Fibroblast of skin of right biceps (primary cell): ENCODE measurements around the gene GTSE1.
"Not testable (repeated sequence)": the region's sequence is repeated elsewhere in the genome, so short reads cannot be mapped to it uniquely, and the experiment has no call there.

Source experiments
- DNase-seq: peaks from one replicate; pipeline ENCODE4 v3.0.0-alpha.2; 2013

GTSE1 gene, protein sequence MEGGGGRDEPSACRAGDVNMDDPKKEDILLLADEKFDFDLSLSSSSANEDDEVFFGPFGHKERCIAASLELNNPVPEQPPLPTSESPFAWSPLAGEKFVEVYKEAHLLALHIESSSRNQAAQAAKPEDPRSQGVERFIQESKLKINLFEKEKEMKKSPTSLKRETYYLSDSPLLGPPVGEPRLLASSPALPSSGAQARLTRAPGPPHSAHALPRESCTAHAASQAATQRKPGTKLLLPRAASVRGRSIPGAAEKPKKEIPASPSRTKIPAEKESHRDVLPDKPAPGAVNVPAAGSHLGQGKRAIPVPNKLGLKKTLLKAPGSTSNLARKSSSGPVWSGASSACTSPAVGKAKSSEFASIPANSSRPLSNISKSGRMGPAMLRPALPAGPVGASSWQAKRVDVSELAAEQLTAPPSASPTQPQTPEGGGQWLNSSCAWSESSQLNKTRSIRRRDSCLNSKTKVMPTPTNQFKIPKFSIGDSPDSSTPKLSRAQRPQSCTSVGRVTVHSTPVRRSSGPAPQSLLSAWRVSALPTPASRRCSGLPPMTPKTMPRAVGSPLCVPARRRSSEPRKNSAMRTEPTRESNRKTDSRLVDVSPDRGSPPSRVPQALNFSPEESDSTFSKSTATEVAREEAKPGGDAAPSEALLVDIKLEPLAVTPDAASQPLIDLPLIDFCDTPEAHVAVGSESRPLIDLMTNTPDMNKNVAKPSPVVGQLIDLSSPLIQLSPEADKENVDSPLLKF

DNA sequence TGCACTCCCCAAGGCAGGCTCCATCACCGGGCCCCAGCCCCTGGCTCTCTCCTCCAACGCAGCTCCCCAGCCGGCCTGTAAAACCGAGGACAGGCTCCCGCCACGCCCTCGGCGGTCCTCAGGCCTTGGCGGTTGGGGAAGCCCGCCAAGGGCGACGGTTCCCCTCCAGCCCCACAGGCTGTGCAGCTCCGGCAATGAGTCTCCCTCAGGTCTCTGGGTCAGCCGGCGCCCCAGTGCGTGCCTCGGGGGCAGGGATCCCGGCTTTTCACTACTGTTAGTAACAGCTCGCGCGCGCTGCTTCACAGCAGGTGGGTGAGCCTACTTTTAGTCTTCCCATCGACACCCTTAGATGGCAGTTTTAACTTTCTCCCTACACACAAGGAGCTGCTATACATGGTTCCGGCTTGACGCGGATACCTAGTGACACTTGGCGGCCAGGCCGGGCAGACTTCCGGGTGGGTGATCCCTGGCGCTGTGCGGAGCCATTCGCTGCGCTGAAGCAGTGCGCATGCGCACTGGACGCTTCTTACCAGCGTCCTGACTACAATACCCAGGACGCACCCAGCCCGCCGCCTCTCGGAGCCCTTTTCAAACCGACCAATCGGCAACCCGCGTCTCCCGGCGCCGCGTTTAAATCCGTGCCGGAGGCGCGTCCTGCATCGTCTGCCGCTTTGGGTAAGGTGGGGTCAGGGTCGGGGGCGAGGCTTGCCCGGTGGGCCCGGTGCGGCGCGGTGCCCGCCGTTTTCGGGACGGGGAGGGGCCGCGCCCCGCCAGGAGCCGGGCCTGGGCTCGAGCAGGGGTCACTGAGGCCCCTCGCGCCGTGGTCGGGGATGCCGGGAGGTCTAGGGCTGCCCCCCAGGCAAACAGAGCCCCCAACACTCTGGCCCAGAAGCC, at the start of gene GTSE1:
Gene GTSE1 (plus strand): TSS at position 614 of the 894 bp plus-strand sequence. CDS start 531 bp downstream, outside the sequence.
- DNase-seq, result peak; percentile 98

DNA sequence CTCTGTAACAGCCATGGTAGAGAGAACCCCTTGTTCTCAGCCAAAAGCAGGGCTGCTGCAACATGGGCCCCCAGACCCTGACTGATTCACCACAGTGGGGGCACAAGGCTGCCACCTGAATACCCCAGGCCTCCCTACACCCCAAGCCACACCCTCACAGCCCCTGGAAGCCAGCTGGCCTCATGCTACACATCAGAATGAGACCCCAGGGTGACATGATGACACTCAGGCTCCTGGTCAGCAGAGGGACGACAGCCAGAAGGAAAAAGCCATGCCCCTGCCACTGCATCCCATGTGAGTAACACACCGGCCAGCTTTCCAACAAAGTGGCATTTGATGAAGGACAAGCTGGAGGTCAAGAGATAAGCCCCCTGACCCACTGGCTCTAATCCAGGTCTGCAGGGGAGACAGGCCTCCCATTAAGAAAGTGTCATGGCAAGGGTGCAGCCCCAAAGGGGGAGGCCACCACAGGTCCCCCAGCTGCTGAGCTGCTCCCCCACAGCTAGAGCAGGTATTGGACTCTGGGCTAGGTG, 49.2 kb upstream of the GTSE1 start:
- DNase-seq, result no peak

DNA sequence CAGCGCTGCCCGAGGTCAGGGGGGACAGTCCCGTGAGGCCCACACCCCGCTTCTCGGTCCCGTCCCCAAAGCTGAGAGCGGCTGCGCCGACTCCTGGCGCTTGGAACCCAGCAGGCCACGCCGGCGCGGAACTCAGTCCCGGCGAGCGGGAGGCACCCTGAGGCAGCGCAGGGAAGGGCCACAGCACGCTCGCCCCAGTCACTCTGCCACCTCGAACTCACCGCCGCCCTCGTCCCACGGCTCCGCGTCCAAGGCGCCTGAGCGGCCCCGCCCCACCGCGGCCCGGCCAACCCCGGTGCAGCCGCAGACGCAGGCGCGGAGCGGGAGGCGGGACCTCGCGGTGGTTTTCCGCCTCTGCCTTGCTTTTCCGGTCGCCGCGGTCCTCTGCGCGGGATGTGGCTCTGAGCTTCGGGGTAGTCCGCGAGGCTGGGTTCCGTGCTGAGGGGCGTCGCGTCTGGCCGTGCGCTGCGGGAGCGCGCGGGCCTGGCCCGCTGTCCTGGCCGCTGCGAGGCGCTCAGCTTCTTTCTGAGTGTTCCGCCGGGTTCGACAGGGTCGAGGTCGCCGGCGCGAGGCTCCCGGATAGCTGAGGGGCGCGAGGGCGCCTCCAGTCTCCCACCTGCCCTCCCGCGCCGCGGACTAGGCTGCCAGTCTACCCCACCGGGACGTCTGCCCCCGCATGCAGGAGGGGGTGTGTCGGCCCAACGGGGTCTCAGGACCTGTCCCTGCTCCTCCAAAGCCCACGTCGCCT, 46.5 kb upstream of the GTSE1 start, which contains the start of gene CDPF1:
Gene CDPF1 (minus strand): TSS at position 259 of the 748 bp plus-strand sequence. CDS start 2,009 bp downstream, outside the sequence.
- DNase-seq, result peak; percentile 88

DNA sequence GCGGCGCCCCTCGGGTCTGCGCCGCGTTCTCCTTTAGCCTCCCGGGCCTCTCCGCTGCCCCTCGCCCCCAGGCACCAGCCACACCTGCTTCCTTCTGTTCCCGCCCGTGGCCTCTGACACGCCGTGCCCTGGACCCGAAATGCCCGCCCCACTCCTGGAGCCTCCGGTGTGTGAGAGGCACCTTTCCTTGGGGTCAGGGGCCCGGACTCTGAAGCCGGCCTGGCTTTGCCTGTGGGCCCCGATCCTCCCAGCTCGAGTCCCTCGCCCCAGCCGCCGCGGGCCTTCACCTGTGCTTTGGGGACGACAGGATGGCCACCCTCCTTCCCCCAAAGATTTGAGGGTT, 45.9 kb upstream of the GTSE1 start:
- DNase-seq, result no peak

DNA sequence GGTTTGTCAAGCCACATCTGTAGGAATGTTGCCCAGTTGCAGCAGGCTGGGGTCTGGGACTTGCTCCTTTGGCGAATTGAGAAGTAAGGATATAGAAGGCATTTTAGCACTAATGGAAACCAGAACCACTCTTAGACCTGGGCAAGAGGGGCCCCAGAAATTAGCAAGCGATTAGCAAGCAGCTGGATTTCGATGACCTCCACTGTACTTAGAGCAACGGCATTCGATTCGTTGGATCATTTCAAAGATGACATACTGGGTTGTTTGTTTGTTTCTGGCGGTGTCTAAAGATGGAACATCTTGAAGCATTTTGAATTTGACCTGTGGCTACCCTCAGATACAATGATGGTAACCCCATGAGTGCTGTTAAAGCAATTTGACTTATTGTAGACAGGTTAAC, 45.4 kb upstream of the GTSE1 start:
- no peak for DNase-seq

DNA sequence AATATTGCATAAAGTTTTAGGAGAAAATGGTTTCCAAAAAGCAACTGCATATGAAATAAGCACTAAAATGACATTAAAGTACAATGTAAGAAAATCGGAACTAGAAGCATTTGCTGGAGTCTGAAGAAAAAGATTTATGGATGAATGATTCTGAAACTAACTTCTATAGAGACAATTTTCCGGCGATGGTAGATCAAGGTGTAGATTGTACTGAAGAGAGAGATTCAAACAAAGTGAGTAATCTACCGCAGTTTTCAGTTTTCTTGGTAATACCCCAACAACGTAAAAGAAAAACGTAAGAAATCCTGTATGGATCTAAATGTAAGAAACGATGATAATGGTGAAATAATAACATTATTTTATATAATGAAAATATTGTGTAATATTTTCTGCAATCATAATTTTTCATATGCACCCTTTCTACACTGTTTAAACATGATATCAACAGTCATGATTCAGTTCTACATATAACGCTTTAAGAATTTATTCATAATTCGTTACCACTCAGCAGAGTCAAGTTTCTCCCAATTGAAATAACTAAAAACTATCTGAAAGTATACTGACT, 44.8 kb upstream of the GTSE1 start:
- no peak for DNase-seq

DNA sequence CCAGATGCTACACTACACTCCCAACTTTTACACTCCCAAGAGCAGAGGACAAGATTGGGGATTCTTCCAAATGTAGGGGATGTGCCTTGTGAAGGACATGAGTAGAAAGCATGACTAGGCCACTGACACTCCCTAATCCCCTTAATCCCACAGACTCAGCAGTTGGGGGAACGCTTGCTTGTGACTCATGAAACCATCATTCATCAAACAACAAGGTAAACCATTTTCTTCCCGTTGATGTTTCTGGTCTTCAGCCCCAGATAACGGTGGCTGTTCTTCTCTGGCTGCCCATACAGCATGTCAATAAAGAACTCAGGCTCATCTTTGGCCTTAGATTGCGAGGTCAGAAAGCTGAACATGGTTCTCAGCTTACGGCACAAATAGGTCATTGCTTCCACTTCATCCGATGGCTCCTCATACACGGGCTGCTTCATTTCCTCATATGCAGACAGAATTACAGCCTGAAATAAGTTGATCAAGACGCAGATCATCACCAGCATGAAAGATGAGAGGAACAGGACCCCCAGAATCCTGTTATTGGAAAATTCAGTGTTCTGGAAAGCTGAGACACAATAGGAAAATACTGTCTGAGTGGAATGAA, 40.2 kb upstream of the GTSE1 start:
- peak; percentile 26 for DNase-seq

DNA sequence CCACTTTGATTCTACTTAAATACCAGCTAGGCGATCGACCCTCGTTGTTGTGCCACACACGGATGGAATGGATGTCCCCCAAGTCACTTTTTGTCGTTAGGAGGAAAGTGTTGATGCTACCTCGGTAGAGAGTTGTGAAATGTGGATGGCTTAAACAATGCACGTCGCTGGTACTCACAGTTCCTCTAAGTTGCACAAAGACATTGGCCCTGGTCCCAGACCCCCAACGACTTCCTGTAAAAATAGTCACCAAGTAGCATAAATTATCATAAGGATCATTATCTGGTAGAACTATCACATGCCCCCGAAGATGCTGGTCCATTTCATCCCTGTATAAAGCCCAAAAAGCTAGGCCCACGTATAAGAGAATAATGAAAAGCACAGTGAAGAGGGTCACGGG, 37.3 kb upstream of the GTSE1 start:
- DNase-seq, result no peak

DNA sequence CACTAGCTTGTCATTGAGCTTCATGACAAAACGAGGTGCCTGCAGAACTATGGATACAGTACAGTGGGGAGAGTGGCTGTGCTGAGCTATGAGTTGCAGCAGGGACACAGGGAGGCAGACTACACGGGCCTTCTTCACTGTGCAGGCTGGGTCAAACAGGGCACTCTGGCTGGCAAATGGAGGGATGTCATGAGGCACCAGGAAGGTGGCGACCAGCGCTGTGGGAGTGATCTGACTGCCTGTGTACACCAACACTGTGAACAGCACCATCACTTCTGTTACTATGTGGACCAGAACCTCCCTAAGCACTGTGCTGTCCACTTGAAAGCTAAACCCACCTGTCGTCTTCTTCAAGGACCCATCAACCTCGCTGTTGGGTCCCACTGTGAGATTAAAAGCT, 36.6 kb upstream of the GTSE1 start:
- DNase-seq, result no peak

DNA sequence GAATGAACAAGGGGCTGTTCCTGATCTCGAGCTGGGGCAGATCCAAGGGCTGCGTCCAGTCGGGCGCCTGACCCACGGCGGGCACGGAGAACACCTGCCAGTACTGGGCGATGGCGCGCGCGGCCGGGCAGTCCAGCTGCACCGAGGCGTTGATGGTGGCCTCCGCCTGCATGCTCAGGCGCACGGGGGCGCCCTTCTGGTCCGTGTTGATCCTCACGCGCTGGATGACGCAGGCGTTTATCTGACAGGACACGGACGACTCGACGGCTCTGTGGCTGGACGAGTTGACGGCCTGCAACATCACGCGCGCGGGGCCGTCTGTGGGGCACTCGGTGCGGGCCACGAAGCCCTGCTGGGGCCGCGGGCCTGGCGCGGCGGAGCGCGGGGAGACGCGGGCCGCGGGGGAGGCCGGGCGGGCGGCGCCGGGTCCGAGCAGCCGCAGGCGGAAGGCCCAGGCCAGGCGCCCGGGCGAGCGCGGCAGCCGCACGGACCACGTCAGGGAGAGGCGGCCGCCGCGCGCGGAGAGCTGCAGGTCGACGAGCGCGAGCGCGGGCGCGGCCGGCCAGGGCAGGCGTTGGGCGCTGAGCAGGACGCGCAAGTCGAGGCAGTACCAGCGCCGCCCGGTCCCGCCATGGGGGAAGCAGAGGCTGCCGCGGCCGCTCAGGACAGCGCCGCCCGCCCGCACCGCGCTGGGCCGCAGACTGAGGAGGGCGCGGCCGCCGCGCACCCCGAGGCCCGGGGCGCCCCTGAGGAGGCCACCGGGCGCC, 34.0 kb upstream of the GTSE1 start:
- DNase-seq, result peak; percentile 56

DNA sequence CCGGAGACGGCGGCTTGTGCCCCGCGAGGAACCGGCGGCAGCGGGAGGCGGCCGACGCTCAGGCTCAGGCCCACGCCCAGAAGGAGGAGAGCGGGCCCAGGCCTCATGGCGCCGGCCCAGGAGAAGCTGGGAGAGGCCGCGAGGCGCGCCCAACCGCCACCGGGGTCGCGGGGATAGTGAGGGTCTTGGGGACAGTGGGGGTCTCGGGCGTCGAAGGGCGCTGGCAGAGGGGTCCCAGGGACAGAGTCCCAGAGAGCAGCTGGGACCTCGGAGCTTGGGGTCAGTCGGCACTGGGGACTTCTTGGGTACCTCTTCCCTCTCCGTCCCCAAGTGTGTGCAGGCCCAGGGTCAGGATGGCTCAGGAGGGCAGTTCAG, 33.5 kb upstream of the GTSE1 start, which contains the start of gene PKDREJ:
Gene PKDREJ (minus strand): TSS at position 128 of the 375 bp plus-strand sequence. CDS start 21 bp downstream, at position 107.
- no peak for DNase-seq

DNA sequence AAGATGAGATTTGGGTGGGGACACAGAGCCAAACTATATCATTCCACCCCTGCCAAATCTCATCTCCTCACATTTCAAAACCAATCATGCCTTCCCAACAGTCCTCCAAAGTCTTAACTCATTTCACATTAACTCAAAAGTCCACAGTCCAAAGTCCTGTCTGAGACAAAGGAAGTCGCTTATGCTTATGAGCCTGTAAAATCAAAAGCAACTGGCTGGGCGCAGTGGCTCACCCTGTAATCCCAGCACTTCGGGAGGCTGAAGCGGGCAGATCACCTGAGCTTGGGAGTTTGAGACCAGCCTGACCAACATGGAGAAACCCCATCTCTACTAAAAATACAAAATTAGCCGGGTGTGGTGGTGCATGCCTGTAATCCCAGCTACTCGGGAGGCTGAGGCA, 32.1 kb upstream of the GTSE1 start:
- not testable (repeated sequence) for DNase-seq

DNA sequence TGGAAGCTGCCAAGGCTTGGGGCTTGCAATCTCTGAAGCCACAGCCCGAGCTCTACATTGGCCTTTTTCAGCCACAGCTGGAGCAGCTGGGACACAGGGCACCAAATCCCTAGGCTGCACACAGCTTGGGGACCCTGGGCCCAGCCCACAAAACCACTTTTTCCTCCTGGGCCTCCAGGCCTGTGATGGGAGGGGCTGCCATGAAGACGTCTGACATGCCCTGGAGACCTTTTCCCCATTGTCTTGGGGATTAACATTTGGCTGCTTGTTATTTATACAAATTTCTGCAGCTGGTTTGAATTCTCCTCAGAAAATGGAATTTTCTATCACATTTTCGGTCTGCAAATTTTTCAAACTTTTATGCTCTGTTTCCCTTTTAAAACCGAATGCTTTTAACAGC, 31.0 kb upstream of the GTSE1 start:
- not testable (repeated sequence) for DNase-seq

DNA sequence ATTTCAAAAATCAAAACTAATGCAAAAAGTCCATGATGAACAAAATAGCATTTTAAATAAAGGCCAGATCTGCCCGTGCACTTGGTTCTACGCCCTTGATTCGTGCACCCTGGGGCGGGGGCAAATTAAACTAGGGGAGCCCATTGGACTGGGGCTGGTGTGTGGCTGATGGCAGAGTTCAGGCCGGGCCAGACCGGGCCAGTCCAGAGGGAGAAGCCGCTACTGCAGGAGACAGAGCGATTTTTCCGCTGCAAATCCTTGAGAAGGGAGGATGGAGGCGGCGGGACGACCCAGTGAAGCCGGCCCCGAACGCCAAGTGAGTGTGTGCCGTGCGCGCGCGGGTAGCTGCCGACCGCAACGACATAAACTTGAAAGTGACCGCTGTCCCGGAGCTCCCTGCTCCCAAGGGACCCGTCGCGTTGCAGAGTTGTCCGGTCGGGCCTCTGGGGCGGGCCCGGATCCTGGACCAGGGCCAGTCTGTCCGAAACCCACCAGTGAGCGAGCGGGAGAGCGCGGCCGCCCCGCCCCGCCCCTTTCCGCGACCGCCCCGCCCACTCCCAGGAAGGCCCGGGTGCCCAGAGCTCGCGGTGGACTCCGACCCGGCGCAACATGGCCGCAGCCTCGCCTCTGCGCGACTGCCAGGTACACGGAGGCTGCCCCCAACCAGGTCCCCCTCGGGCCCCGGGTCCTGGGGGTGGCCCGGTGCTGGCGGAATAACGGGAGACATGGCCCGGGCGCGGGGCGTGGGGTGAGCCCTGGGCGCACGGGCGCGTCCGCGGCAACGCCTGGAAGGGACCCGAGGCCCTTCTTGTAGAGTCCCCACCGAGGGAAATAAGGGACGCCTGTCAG, 29.0 kb upstream of the GTSE1 start, which contains the start of gene TTC38:
Gene TTC38 (plus strand): TSS at position 578 of the 849 bp plus-strand sequence. CDS start 32 bp downstream, at position 610.
- peak; percentile 80 for DNase-seq

DNA sequence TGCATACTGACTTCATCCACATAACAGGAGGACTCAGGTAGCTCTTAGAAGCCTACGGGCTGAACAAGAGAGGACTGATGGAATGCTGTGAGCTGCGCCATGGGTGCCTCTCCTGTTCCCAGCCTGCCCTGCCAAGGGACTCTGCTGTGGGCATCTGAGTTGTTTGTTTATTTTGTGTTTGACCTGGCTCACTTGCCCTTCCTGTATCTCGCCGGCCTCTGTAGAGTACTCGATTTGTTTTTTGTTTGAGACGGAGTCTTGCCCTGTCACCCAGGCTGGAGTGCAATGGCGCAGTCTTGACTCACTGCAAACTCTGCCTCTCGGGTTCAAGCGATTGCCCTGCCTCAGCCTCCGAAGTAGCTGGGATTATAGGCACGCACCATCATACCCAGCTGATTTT, 27.1 kb upstream of the GTSE1 start:
- no peak for DNase-seq

DNA sequence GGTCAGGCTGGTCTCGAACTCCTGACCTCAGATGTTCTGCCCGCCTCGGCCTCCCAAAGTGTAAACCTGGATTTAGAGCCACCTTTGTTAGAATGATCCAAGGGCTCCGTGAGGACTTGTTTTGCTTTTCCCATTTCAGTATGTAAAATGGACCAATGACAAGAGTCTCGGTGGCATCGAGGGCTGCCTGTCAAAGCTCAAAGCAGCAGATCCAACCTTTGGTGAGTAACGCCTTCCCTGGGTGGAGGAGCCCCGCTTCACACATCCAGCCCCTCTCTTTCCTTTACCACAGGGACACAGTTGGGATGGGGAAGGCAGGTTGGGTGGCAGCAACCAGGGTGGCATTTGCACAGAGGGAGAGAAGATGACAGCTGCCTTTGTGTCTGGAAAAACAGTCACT, 24.5 kb upstream of the GTSE1 start:
- no peak for DNase-seq

DNA sequence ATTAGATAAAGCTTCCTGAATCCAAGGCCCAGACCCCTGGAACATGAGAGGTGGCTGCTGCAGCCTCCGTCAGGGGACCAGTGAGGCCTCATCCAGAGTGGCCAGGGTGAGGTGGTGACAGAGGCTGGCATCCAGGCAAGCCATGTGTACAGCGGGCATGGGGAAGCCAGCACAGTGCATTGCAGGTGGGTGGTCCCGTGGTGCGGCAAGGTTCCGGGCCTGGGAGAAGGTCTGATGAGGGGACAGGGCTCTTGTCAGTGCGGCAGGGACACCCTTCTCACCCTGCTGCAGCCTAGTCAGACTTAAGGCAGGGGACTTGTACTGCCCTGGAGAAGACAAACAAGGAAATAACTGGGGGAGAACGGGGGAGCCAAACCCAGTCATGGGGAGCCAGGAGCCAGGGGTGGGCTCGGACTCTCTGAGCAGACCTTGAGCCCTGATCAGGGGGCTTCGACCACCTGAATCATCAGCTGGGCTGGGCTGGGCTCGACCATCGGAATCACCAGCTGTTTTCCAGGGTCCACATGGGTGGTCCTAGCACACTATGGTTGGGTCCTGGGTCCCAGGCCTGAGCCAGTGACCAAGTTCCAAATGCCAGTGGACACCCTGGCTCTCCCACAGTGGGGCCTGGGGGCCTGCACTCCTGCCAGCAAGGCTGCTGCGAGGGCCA, 23.8 kb upstream of the GTSE1 start:
- no peak for DNase-seq

DNA sequence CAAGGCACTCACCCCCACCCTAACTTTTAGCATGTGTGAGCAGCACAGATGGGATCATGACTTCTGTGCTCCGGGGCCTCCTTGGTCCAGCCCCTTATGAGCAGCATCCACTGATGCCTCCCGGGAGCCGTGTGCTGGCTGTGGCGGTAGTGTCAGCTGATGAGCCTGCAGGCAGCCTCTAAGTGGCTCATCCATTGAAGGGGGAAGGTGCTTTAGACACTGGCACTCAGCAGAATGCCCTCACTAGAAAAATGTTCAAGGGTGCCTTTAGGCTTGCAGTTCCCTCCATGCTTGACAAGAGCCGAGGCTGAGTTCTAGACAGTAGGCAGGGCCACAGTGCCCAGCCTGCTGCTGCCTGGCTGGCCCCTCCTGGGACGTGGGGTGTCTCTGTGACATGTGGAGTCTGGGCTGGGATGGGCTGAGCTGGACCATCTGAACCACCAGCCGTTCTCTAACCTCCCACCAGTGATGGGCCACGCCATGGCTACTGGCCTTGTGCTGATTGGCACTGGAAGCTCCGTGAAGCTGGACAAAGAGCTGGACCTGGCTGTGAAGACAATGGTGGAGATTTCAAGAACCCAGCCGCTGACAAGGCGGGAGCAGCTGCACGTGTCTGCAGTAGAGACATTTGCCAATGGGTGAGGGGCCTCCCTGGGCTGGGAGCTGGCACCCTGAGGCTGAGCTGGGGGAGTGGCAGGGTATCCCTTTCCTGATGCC, 23.1 kb upstream of the GTSE1 start:
- DNase-seq, result no peak
